ELF-1 (cell line): Measurements from ENCODE around the gene OR2V2.
A peak's percentile ranks its signal among the peaks of the same experiment; 100 is the strongest.

Experiments
- DNase-seq: peaks from one replicate; pipeline ENCODE4 v3.0.0-alpha.2; 2016; ENCODE audit warnings: low read depth, low spot score

Gene OR2V2

DNA sequence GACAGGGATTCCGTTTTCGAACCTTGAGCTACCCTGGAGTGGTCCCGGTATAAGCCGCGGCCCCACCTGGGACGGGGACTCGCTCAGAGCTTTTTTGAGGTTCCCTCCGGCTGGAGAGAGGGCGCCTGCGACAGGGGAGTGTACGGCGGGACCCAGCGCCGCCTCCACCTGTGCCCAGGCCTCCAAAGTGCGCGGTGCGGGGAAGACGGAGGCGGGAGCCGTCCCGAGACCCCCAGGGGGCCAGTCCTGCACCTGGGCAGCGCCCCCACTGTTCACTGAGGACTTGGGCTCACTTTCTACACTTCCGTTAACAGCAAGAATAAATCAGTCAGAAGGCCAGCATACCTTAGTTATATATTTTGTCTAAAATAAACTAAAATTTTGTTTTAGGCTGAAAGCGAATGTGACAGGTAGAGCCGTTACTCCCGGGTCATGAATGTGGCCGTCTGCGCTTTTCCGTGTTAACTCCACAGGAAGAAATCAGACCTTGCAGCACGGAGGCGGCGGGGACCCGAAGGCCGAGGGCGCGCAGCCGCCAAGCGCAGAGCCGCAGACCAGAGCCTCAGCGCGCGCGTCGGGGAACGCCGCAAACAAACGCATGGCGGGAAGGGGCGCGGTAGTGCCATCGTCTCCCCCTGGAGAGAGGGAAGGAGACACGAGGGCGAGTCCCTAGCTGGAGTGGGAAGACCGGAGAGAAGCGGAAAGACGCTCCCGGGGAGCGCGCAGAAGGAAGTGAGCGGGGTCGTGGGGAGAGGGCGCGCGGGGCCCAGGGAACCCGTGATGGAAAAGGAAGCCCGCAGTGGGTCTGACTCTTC is 43.5 kb downstream of the OR2V2 start:
- no peak for DNase-seq

DNA sequence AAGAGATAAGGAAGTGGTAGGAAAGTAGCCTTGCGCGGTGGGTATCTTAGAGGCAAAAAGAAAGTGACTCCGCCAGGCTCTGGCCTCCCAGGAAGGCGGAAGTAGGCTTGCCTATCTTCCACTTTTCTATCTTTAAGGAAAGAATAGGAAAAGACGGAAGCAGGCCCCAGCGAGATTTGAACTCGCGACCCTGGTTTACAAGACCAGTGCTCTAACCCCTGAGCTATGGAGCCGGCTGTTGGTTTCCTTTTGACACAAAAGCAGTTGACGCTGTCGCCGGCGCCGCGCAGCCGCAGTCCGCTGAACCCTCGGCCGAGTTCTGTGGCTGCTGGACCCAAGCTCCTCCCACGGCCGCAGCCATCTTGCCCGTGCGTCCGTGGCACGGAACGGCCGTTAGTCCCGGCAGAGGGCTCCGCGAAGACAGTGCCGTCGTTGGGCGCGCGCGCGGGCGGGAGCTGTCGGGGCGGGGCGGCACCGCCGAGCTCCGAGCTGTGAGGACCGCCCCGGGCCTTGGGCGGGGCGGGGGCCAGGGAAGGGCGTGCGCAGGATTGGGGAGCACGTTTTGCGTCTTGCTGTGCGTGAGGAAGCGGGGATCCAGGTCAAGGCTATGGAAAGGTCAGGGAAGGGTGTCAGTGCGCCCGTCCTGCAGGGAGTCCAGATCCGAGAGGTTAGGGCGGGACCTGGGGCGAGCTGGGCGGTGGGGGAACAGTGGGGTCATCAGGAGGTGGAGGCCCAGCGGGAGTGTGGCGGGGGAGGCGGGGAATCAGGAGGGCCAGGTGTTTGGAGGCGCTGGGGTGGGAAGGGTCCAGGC is 44.3 kb downstream of the OR2V2 start:
- DNase-seq = peak; percentile 99

DNA sequence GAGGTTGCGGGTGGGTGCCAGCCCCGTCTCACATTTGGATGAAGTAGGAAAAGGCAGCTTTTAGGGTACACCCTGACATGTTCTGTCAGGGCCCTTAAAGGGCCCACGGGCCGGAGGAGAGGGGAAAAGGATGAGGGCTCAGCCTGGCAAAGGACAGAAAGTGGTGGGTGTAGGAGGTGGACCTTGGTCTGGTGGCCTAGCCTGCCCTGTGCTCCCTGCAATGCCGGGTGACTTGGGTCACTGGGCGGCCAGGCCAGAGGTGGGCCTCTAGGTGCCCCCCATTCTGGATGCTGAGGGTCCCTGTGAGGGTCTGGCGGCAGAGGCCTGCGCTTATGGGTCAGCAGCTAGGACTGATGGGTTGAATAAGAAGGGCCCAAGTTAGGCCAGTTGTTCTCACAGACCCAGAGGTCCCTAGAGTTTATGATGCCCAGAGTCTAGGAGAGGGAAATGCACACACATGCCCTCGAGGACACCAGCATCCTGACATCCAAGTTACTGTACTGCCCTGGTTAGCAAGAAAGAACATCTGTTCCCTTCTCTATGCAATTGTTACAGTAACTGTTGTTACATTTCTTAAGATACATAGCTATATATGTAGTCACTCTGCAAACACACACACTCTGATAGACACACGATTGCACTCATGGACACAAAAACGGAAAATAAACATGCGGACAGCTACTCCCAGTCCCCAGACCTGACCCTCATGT is 45.1 kb downstream of the OR2V2 start:
- DNase-seq = no peak

DNA sequence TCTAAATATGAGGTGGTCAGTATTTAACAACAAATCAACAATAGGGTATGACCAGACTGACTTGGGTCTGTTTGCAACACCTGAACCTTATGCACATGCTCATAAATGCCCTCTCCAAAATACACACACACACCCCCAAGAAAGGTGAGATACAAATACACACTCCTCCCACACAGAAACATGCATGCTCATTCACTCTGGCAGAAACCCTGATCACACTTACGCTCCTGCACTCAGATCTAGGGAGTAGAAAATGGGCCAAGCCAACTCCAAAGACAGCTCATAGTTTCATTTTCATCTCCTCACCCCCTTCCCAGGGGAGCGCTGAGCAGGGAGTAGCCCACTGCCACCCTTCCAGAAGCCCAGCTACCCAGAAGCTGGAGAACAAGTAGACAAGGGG is 46.3 kb downstream of the OR2V2 start:
- no peak for DNase-seq

DNA sequence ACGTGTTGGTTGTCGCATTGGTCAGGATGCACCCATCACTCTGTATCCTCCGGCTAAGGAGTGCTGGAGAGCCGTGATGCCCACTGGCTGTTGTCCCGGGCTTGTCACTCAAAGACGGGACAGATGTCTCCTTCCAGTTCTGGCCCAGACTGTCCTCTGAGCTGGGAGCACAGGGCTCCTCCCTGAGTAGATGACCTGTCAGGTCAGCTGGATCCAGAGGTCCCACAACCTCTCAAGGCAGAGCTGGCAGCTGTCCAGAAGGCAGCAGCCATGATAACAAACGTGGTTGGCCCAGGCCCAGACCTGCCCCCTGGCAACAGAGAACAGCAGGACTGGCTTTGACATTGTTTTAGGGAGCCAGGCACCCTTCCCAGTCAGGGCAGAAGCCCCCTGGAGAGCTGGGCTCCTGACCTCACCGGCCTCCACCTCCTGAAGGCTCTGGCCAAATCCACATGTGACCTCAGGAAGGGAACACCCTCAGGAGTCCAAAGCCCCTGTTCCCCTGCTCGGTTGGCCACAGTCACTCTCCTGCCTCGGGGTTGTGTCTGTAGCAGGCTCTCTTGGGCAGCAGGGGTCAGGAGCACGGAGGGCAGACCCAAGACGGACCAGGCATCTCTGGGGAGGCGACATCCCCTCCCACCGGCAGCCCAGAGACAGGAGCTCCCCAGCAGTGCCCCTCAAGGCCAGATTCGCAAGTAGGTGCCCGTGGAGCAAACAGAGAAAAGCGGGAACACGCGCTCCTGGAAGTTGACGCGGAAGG is 47.3 kb downstream of the OR2V2 start:
- DNase-seq = no peak

DNA sequence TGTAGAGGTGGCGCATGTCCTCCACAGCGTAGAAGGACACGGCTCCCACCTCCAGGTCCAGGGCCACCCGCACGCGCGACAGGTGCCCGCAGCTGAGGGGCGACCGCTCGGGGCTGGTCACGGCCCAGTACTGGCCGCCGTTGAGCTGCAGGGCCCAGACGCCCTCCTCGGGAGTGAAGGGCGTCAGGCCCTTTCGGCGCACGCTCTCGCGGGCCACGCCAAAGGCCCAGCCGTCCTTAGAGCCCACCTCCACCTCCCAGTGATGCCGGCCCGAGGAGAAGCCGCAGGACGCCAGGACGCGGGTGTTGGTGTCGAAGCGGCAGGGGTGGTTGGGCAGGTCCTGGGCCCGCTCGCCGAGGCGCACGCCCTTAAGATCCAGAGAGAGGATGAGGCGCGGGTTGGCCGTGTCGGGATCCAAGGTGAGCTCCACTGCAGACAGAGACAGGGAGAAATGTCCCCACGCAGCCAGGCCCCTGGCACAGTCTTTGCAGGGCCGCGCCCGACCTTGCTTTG is 47.9 kb downstream of the OR2V2 start:
- DNase-seq = no peak

DNA sequence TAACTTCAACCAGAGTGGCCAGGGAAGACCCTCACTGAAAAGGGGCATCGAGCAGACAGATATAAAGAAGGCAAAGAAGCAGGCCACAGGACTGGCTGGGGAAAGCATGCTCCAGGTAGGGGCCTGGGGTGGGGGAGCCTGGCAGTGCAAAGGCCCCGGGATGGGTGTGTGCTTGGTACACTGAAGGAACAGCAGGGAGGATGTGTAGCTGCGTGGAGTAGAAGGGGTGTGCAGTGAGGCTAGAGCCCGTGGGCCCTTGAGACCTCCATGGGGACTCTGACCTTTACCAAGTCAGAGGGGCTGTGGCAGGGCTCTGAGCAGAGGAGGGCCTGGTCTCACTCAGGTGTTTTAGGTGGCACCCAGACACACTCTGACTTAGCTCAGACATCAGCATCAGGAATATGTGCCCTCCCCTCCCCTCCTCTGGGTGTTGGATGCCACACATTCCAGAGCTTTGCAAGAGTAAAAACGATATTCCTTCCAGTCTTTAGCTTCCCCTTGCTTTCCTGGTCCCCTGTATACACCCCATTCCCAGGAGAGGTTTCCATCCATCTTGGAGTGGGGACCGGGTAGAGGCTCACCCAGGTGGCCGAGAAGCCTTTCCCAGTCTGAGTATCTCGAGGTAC is 50.1 kb downstream of the OR2V2 start:
- DNase-seq = no peak

DNA sequence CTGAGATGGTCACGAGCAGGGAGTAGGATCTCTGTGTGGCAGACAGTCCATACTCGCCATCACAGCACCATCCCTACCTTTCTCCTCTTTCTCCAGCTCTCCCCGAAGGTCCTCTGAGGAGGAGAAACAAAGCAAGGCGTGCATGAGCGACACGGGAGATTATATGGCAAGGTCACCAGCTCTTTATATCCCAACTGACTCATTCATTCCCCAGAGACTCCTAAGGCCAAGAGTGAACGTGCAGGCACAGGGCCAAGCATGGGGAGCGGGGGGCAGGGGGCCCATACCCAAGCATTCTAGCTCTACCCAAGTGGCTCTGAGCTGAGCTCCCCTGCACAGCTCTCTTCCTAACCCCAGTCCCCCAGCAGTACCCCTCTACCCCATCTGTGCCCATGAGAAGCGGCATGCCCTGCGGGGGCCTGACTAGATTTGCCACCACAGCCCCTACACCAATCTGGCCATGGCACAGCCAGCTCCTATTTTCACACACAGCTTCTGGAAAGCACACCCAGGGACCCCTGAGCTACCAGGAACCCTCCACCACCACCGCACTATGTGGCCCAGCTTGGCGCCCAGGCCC is 50.8 kb downstream of the OR2V2 start:
- DNase-seq = no peak

DNA sequence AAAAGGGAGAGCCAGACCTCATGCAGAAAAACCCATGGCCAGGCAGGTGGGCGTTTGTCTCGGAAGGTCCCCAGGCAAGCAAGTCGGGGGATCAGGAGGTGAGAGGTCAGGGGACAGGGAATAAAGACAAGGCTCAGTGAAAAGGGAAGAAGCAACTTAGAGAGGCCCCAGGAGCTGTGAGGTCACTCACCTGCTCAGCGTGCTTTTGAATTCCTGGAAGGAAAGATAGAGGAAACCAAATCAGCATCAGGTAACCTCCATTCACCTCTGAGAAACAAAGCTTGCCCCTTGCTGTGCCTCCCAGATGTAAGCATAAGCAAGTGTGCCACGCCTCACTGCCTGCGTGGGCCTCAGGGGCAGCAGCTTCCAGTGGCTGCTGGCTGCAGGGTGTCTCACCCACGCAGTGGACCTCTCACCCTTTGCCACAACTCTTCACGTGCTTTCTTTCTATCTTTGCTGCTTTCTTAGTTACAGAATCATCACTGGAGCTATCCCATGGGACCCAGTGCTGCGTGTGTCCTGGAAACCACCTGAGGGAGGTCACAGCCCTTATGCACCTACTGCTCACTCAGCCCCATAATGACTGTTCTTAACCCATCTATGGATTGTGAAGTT is 51.6 kb downstream of the OR2V2 start:
- DNase-seq = no peak

DNA sequence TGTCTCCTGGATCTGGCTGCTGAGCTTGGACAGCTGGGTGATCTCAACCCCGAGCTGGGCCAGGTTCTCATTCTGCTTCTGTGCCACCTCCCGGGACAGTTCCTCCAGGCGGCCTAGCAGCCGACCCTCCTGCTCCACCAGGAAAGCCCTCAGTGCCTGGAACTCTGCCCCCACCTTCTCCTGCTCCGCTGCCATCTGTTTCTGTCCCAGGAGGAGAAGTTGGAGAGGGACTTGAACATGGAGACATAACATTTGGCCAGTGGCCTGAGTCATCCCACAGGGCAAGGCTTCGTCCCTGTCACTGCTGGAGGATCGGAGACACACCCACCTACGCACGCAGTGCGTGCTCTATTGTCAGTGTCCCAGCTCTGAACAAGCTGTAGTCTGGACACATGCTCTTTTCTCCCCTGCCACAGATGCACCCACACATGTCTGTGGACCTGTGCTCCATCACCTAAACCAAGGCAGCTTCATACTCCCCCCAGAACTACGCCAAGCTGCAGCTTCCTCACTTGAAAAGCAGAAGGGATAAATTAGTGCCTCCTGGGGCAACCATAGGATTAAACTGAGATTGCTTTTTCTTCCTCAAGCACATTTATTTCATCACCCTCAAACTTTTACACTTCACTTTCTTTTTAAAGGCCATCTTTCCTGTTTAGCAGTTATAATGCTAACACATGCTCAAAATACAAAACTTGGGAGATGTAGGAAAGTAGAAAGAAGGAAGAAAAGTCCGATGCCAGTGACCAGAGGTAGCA is 52.7 kb downstream of the OR2V2 start:
- no peak for DNase-seq

DNA sequence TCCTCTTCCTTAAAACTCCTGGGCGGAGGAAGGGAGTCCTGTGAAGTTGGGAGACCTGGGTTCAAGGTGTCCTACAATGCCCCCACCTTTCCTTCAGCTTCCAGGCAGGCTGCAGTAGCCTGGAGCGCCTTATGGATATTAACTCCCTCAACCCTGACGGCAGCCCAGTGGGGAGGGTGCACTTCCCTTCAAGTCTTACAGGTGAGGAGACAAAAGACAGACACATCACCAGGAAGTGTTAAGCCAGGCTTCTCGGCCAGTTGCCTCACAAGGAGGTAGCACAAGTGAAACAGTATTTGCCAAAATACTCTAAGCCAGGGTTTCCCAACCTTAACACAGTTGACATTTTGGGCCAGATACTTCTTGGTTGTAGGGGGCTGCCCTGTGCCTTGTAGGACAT is 53.4 kb downstream of the OR2V2 start:
- peak; percentile 30 for DNase-seq

DNA sequence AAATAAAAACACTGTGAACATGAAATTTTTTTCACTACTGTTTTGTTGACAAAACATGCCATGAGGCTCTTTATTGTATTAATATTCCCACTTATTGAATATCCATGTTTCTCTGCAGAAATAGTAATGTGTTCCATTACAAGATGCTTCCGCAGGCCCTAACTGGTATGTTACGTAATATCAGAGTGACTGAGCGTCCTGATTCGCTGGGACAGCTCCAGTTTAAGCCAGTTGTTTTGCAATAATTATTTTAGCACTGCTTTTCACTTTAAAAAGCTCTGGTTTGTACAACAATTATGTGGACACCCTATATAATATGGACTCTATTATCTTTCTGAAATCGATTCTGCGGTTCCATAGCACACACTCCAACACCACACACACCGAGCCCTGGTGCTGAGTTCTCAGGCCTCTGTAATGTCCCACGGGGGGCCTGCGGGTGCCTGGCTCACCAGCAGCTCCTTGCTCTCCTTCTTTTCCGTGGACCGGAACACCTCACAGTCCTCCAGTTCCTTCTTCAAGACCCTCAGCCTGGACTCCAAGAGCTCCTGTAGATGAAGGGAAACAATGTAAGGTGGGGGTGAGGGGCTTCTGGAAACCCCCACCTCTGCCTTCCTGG is 55.8 kb downstream of the OR2V2 start:
- DNase-seq = no peak

DNA sequence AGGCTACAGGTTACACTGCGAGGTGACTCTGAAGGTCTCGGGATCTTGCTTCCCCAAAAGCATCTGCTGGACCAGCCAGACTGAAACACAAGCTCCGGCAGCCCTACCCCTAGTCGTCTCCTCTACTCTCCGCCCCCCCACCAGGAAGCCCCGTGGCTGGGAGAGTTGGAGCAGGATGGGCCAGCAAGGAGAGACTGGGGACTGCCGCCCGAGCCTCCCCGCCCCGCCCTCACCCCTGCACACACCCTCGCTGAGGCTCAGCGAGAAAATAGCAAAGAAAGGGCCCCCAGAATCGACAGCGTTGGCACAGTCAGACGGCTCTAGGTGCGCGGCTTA is 56.4 kb downstream of the OR2V2 start:
- DNase-seq = peak; percentile 29

DNA sequence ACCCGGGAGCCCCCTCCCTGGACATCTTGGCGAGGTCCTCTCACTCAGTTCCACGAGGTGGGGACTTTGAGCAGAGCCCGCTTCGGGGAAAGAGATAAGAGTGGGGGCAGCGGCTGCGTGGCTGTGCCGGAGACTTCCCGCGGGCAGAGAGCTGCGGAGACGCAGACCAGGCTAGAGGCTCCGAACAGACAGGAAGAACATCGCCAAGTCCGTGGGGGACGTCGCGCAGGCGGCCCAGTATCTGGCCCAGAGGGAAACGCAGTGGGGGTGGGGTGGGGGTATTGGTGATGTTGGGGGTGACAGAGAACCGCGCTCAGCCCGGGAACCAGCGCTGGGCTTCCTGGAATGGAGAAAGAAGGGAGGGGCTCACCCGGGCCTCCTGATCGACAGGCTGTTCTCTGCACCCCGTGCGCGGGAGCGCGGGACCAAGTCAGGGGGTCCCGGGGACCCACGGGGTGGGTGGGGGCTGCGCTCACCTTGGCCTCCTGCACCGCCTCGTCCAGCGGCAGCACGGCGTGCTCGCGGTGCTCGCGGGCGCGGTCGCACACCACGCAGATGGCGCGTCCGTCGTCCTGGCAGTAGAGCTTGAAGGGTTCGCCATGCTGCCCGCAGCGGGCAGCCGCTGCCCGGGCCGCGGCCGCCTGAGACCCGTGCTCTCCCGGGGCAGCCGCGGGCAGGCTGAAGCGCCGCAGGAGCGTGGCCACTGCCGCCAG is 56.9 kb downstream of the OR2V2 start:
- DNase-seq = no peak

DNA sequence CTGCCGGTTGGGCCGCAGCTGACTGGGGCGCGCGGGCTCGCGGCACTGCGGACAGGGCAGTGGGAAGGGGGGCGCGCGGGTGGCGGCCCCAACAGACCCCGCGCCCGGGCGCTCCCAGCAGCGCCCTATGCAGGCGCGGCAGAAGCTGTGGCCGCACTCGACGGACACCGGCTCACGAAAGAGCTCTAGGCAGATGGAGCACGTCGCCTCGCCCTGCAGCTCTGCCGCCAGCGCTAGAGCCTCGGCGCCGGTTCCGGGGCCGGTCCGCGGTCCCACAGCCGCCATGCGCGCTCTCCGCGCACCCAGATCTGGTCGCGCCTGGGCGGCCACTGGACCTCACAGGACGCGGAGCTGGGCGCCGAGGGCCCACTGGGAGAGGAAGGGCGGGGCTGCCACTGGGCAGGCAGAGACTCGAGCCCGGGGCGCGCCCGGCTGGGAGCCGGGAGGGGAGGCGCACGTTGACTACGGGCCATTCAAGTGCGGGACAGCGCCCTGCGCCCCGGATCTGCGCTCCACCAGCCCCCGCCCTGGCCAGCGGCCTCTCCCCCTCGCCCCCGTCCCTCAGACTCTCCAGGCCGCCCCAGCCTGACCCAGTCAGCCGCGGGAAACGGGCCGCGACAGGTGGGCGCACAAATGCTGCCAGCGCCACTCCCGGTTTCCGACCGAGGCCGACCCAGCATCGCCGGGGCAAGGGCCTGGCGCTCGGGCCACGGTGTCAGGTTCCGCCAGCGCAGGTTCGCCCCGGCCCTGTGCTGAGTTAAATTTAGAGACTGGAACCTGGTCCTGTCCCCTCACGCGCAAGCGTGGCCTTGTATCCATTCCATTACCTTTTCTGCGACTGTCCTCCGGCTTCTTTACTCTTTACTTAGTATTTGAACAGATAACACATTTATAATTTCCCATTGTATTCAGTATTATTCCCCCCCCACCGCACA is 57.7 kb downstream of the OR2V2 start, which contains the start of gene TRIM7:
TSS of gene TRIM7 (minus strand) at position 371 of the 935 bp plus-strand sequence. CDS start at position 285, 86 bp downstream.
- peak; percentile 43 for DNase-seq

DNA sequence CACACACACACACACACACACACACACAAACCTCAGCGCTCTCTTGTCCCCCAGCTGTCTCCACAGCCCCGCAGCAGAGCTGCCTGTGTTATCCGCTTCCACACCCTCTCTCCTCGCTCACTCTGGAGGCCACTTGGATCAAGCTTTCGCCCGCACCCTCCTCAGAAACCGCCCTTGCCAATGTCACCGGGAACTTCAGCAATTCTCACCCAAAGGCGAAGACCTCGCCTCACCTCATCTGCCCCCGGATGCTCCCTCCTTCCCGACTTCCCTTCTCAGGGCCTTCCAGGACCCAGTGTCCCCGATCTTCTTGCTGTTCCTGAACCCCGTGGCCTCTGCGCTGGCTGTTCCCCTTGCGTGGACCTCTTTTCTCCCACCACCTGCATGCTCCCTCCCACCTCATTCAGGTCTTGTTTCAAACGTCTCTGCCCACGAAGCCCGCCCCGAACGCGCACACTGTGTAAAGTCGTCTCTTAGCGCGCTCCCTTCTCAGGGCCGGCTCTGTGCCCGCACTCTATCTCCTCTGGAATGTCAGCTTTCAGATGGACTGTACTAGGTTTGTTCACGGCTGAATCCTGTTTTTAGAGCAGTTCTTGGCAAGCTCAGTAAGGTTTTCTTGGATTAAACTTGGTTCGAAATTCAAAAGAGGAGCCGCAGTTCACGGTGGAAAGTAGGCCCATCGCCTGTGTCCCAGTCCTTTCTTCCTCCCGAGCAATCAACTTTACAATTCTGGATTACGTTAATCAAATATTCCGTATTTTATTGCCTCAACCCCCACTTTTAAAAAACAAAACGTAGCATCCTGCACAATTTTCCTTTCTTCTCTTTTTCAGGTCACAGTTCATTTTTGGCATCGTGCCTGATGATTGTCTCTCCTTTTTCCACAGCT is 58.6 kb downstream of the OR2V2 start:
- peak; percentile 36 for DNase-seq
